Mononuclear cell (primary cell): ENCODE data around the gene PIAS4. TPM values are rescaled to one million over a fixed set of nuclear protein-coding genes. Genes with fewer than 3 reads are reported as not detected.

Experiments
- H3K27me3 ChIP-seq: 2 replicates; pipeline ENCODE4 v1.6.0; 2011; ENCODE audit warnings: low read length, control low read depth; ENCODE audit not compliant: insufficient read depth
- H3K4me1 ChIP-seq: 2 replicates; pipeline ENCODE4 v1.5.1; 2011; ENCODE audit warnings: mild to moderate bottlenecking, low read length, control low read depth; ENCODE audit not compliant: insufficient read depth
- H3K4me3 ChIP-seq: 2 replicates; pipeline ENCODE4 v1.5.1; 2011; ENCODE audit warnings: mild to moderate bottlenecking, low read length, moderate library complexity
- H3K9me3 ChIP-seq: 2 replicates; pipeline ENCODE4 v1.5.1; 2011; ENCODE audit warnings: low read depth, mild to moderate bottlenecking, control low read depth, low read length
- total RNA-seq: library from RNA; depleted of rRNA; stranded (reverse); fragments of >200 nt; gene quantifications from one replicate; pipeline ENCODE4 v1.2.3, GENCODE V29; 2012

The PIAS4 gene
- total RNA-seq, 1 donor: 12.0 TPM

DNA sequence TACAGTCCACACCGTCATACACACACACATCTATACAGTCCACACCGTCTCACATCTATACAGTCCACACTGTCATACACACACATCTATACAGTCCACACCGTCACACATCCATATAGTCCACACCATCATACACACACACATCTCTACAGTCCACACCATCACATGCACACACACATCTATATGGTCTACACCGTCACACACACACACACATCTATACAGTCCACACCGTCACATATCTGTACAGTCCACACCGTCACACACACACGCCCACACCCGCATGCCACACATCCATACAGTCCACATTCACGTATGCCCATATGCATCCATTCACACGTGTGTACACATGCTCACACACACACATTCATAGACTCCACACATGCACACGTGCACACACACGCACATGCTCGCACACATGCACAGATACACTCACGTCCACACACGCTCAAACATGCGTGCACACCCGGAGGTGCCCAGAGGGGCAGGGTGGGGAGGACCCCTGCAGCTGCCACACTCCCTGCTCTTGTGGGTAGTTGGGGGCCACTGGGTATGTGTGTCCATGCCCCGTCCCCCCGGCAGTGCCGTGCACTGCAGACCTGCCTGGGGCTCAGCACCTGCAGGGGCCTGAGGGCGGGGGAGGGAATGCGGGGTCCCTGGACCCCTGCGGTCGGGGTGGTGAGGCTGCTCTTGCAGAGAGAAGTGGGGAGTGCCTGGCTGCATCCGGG is 29.2 kb downstream of the PIAS4 start:
- Histone ChIP-seq H3K27me3 (no peaks in the 10 kb centered on the region), H3K4me1 (no peaks in the 10 kb centered on the region), H3K9me3 (no peaks in the 10 kb centered on the region), H3K4me3 (no peak overlapping the region)

DNA sequence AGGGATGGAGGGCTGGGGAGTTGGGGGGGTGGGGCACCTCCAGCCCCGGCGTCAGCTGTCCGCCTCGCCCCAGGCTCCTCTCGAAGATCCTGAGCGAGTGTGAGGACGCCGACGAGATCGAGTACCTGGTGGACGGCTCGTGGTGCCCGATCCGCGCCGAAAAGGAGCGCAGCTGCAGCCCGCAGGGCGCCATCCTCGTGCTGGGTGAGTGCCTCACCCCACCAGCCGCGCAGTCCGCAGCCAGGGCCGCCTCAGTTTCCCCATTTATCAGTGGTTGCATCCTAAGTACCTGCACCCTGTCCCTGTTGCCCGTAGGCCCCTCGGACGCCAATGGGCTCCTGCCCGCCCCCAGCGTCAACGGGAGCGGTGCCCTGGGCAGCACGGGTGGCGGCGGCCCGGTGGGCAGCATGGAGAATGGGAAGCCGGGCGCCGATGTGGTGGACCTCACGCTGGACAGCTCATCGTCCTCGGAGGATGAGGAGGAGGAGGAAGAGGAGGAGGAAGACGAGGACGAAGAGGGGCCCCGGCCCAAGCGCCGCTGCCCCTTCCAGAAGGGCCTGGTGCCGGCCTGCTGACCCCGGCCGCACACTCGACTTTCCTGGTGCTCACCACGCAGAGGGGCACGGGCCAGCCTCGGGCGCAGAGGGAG is 29.9 kb downstream of the PIAS4 start:
- Histone ChIP-seq H3K4me3 (no peak overlapping the region), H3K9me3 (no peaks in the 10 kb centered on the region), H3K27me3 (no peaks in the 10 kb centered on the region), H3K4me1 (no peaks in the 10 kb centered on the region)

DNA sequence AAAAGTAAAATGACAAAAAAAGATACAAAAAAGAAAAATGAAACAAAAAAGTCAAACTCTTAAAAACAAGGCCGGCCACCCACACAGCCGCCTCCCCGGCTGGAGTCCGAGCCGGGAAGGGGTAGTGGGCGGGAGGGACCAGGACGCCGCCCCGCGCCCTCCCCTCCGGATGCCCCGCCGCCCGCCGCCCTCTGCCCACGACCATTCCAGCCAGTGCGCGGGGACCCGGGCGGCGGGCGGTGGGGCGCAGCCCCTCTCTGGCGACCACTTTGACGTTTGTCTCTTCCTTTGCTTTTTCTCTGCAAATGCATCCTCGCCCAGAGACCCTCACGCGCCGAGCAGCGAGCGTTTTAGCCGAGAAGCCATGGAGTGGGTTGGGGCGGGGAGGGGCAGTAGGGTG is 30.5 kb downstream of the PIAS4 start:
- Histone ChIP-seq H3K27me3 (no peaks in the 10 kb centered on the region), H3K9me3 (no peaks in the 10 kb centered on the region), H3K4me3 (no peak overlapping the region), H3K4me1 (no peaks in the 10 kb centered on the region)

DNA sequence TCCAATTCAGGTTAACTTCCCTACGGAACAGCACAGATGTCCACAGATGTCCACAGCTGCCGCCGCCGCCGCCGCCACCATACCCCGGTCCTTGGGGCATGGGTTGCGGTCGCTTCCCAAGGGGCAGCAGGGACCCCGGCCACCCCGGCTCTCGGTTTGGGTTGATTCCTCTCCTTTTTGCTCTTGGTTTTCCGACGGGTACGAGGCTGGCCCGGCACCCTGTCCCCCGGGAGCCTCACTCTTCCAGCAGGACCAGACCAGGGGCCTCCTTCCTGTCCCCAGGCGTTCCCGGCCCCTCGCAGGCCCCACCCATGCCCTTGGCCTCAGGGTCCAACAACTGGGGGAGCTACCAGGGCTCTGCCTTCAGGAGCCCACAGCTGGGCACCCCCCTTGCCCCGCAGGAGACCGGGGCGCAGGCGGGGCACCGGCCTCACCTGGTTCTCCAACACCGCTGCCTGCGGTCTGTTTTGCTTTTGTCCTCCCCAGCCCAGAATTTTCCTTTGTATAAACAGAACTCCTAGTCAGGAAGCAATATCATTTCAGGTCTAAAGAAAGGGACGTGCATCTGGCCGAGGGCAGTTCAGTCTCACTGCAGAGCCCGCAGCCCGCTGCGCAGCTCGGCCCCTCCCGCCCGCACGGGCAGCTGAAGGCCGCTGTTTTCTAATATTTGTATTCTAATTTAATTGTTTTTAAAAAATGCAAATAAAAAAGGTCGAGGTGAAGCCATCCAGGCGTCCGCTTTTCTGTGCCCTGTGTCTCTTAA is 31.3 kb downstream of the PIAS4 start:
- Histone ChIP-seq H3K27me3 (no peaks in the 10 kb centered on the region), H3K9me3 (no peaks in the 10 kb centered on the region), H3K4me3 (no peak overlapping the region), H3K4me1 (no peaks in the 10 kb centered on the region)

DNA sequence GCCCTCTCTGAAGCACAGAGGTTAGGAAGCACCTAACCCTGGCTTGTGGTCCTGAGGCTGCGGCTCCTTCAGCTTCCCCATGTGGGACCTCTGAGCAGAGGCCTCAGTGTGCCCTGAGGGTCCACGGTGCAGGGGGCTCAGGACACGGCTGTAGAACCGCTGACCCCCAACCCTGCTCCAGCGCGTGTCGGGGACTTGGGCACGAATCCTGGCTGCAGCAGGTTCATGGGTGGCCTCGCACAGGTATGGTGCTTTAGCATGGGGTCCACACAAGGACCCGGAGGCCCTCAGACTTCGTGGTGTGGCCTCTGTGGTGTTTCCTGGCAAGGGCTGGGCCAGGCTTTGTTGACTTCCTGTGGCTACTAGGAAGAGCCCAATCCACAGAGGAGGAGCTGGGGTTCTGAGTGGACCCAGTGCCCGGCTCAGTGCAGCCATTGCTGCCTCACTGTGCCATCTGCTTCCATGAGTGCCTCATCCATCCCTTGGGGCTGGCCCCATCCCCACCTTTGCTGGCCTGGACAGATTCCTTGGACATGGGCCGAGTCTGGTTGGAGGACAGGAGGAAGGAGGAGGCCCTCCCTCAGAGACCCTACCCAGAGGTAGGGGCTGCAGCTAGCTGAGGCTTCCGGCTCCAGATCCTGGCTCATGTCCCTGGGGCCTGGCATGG is 34.7 kb downstream of the PIAS4 start:
- Histone ChIP-seq H3K27me3 (no peaks in the 10 kb centered on the region), H3K9me3 (no peaks in the 10 kb centered on the region), H3K4me1 (no peaks in the 10 kb centered on the region), H3K4me3 (no peak overlapping the region)

DNA sequence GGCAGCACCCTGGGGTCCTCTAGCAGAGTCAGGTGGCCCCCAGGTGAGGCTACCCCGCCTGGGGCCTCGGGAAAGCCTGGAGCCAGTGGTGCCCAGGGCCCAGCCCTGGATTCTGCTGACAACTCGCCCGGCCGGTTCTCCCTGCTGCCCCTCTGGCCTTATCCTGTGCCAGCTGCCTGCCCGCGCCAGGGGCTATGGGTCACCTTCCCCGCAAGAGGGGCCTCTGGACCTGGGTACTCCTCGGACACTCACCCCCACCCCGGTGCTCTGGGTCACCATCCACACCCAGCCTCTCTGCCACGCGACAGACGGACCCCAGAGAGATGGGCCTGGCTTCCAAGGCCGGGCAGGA is 35.2 kb downstream of the PIAS4 start:
- no peak overlapping the region for H3K4me3 ChIP-seq
- no peaks in the 10 kb centered on the region for H3K27me3 ChIP-seq
- H3K4me1 ChIP-seq: no peaks in the 10 kb centered on the region
- H3K9me3 ChIP-seq: no peaks in the 10 kb centered on the region

DNA sequence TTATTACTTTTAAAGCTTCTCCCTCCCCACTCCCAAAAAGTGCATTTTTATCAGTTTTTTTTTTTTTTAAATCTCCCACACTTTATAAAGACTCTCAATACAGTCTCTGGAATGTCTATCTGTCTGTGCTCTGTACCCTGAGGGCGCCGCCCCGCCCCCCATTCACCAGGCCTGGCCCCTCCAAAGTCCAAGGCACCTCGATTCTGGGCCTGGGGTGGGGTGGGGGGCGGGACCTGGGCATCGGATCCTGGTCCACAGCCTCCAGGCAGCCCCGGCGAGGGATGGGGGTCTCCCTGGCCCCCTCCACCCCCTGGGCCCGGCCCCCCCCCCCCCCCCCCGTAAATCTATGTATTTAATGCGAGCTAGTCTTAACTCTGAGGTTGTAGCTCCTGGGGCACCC is 35.9 kb downstream of the PIAS4 start:
- no peaks in the 10 kb centered on the region for H3K9me3 ChIP-seq
- no peaks in the 10 kb centered on the region for H3K4me1 ChIP-seq

DNA sequence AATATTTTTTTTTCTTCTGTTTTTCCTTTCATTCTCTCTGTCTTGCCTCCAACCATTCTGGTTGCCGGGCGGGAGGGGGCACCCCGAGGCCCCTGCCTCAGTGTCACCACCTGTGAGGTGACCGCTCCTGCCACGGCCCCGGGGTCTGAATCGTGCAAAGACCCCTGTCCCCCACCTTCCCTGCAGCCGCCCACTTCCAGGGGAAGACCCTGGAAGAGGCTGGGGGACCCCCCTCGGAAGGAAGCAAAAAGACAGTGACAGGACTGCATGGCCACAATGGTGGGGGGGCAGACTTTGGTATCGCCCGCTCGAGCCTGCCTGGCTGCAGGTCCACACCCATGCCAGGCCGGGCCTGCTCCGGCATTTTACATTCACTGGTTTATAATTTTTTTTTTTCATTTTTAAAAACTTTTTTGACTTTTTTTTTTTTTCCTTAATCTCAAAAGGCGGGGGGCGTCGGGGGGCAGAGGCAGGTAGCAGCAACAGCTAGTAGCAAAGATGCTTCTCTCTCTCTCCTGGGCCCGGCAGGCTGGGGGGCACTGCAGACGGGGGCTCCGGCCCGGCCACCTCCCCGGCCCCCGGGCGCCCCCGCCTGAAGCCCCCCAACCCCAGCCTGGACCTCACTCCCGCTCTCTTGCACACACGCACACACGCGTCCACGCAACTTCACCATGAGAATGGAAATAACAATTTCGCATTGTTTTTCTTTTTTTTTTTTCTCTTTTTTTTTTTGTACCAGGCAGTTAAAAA is 36.6 kb downstream of the PIAS4 start:
- H3K27me3 ChIP-seq: no peaks in the 10 kb centered on the region
- no peaks in the 10 kb centered on the region for H3K9me3 ChIP-seq
- H3K4me3 ChIP-seq: no peak overlapping the region
- no peaks in the 10 kb centered on the region for H3K4me1 ChIP-seq

More for the DNA sequence above, 35.9 kb downstream of the PIAS4 start:
- H3K4me3 ChIP-seq: no peak overlapping the region
- no peaks in the 10 kb centered on the region for H3K27me3 ChIP-seq

DNA sequence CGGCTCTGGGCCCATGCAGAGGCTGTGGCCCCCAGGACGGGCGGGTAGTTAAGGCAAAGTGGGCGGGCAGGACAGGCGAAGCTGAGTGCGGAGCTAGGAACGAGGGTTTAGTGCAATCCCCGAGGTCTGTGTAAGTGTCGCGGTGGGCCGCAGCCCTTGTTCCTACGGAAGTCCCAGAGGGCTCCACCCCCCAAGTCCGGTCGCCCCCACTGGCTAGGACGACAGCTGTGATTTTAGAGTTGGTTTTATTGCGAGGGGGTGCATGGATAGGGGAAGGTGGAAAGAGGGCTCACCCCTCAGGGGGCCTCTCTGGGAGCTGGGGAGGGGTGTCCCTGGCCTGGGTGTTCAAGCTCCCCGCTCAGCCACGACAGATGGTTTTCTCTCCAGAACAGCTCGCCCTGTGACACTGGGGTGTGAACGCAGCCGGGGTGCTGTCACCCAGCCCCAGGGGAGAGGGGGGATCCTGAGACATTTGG is 37.5 kb downstream of the PIAS4 start:
- H3K27me3 ChIP-seq: no peaks in the 10 kb centered on the region
- no peaks in the 10 kb centered on the region for H3K4me1 ChIP-seq
- no peaks in the 10 kb centered on the region for H3K9me3 ChIP-seq
- no peak overlapping the region for H3K4me3 ChIP-seq

DNA sequence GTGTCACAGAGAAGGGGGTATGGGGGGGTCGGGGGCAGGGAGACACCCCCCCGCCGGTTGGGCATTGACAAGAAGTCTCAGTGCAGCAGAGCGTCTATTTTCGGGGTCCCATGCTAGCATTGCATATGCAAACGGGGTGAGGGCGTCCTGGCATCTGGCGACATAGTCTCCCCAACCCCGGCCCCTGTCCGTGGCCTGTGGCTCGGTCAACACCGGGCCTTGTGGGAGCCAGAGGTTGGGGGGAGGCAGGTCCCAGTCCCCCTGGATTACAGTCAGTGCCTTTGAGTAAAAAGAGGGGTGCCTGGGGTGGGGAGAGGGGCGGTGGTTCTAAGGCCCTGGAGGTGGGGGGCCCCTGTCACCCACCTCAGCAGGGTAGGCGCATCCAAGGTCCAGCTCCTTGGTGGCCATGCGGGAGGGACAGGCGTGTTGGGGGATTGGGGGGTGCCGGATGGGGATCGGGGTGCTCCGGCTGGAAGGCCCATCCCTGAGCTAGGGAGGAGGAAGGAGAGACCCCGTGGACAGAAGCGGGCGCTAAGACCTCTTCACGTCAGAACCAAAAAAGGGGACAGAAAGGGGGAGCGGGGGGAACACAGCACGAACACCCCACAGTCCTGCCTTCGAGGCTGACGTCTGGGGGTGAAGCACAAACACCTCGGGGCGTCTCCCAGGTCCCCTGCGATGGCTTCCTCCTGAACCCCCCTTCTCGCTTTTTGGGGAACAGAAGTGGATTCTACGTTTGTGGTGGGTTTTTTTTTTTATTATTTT is 38.2 kb downstream of the PIAS4 start:
- H3K27me3 ChIP-seq: no peaks in the 10 kb centered on the region
- H3K9me3 ChIP-seq: no peaks in the 10 kb centered on the region
- no peak overlapping the region for H3K4me3 ChIP-seq
- H3K4me1 ChIP-seq: no peaks in the 10 kb centered on the region

DNA sequence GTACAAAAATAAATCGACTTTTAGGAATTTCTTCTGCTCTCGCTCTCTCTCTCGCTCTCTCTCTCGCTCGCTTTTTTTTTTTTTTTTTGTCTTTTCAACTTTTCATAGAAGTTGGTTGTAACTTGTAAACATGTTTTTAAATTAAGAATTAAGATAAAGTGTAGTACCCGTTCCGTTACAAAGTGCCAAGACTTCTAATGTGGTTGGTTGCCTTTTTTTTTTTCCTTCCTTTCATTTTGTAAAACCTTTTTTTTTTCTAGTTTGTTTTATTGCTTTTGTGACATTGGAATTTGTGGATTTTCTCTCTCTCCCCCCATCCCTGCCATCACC is 38.8 kb downstream of the PIAS4 start:
- Histone ChIP-seq H3K27me3 (no peaks in the 10 kb centered on the region), H3K4me3 (no peak overlapping the region), H3K4me1 (peaks cover 4% of the 10 kb centered on the region), H3K9me3 (no peaks in the 10 kb centered on the region)

DNA sequence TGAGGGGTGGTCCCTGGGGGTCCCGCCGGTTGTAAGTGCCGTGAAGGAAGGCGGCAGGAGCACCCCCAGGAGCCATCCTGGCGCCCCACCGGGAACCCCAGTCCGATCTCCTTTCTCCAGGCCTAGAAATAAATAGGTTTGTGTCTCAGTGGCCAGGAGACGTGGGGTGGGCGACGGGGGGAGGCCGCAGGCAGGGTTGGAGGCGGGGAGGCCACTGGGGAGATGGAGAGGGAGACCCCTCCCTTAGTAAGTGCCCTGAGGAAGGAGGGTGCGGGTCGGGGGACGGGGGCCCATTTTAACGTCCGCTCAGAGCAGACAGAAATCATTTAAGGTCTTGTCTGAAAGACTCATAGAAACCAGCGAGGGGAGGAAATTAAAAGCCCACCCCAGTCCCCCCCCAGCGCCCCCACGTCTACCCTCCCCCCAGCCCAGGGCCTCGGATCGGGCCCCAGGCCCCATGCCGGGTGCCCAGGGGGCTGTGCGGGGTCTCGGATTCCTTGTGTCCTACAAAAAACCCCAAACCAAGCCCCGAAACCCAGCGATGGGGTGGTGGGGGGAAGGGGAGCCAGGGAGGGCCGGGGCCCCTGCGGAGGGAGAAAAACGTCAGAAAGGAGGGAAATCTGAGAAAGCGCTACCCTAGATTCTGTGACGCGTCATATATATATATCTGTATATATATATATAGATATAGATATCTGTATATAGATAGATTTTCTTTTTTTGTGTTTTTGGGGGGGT is 39.6 kb downstream of the PIAS4 start:
- Histone ChIP-seq H3K27me3 (no peaks in the 10 kb centered on the region), H3K4me3 (no peak overlapping the region), H3K9me3 (no peaks in the 10 kb centered on the region), H3K4me1 (peaks cover 10% of the 10 kb centered on the region)

DNA sequence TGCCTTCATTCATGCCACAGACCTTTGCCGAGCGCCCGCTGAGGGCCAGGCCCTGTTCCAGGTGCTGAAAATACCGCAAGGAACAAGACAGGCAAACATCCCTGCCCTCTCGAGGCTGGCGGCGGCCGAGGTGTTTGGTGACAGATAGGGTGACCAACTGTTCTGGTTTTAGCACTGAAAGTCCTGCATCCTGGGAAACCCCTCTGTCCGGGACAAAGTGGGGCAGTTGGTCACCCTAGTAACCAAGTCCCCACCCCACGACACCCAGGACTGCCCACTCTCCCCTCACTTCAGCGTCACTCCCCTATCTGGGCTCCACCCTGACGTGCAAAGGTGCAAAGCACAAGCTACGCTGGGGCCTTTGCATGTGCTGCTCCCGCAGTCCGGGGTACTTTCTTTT is 41.9 kb downstream of the PIAS4 start:
- Histone ChIP-seq H3K4me3 (no peak overlapping the region), H3K9me3 (no peaks in the 10 kb centered on the region), H3K4me1 (peaks cover 27% of the 10 kb centered on the region), H3K27me3 (no peaks in the 10 kb centered on the region)
